ENCODE data around the gene ASAP3. TPM values are rescaled to one million over a fixed set of nuclear protein-coding genes. Genes with fewer than 3 reads are reported as not detected.

ASAP3 gene
- total and polyA plus RNA-seq, 2 experiments from 2014 or later, result 28.8 to 45.1 TPM

- Histone ChIP-seq H3K79me2 (peaks cover 22% of the 10 kb centered on the region), H3K4me1 (ENCODE audit: insufficient read depth) (peaks cover 44% of the 10 kb centered on the region), H2AFZ (no peak overlapping the region), H3K4me2 (no peak overlapping the region), H4K20me1 (ENCODE audit: insufficient read depth, poor library complexity, severe bottlenecking) (no peaks in the 10 kb centered on the region), H3K36me3 (replicated peaks; ENCODE audit: insufficient read depth, low read depth) (no peaks in the 10 kb centered on the region), H3K27me3 (no peaks in the 10 kb centered on the region), H3K9me2 (replicated peaks; ENCODE audit: insufficient read depth) (no peaks in the 10 kb centered on the region), H3K4me3 (no peak overlapping the region), H3K27ac (no peak overlapping the region), H3K9me3 (ENCODE audit: low read depth) (no peaks in the 10 kb centered on the region)
- WGBS (ENCODE audit: low lambda C conversion rate, missing lambda C conversion rate), result 61% methylated on average over 6 of the region's 6 CpGs
- no peak for TF ChIP-seq EZH2phosphoT487 (IDR thresholded peaks at IDR 0.05; ENCODE audit: low read depth, severe bottlenecking, unreplicated experiment)
- TF ChIP-seq EZH2 (IDR thresholded peaks at IDR 0.05; ENCODE audit: borderline replicate concordance), result no peak
- no peak for TF ChIP-seq CTCF (IDR thresholded peaks at IDR 0.05; ENCODE audit: poor library complexity)
- no peak for DNase-seq (ENCODE audit: low spot score)
Observed at GRCh38 chr1:23419180-23419579, 64.8 kb downstream of the ASAP3 start.

GRCh38 chr1:23417570-23417969, 66.4 kb downstream of the ASAP3 start:
- Histone ChIP-seq H3K79me2 (peaks cover 22% of the 10 kb centered on the region), H3K9me3 (ENCODE audit: low read depth) (no peaks in the 10 kb centered on the region), H3K4me1 (ENCODE audit: insufficient read depth) (peaks cover 28% of the 10 kb centered on the region), H3K27ac (no peak overlapping the region), H3K4me2 (peak overlapping the region; percentile 15), H4K20me1 (ENCODE audit: insufficient read depth, poor library complexity, severe bottlenecking) (no peaks in the 10 kb centered on the region), H3K36me3 (replicated peaks; ENCODE audit: insufficient read depth, low read depth) (no peaks in the 10 kb centered on the region), H2AFZ (no peak overlapping the region), H3K9me2 (replicated peaks; ENCODE audit: insufficient read depth) (no peaks in the 10 kb centered on the region), H3K4me3 (no peak overlapping the region), H3K27me3 (no peaks in the 10 kb centered on the region)
- 25% methylated on average over 3 of the region's 3 CpGs for WGBS (ENCODE audit: low lambda C conversion rate, missing lambda C conversion rate)
- peak; percentile 62 for DNase-seq (ENCODE audit: low spot score)
- no peak for TF ChIP-seq EZH2phosphoT487 (IDR thresholded peaks at IDR 0.05; ENCODE audit: low read depth, severe bottlenecking, unreplicated experiment)

- Histone ChIP-seq H3K4me2 (no peak overlapping the region), H3K4me1 (ENCODE audit: insufficient read depth) (peaks cover 24% of the 10 kb centered on the region), H3K9me3 (ENCODE audit: low read depth) (no peaks in the 10 kb centered on the region), H3K27ac (no peak overlapping the region), H3K79me2 (peaks cover 22% of the 10 kb centered on the region), H3K27me3 (no peaks in the 10 kb centered on the region), H2AFZ (no peak overlapping the region), H3K36me3 (replicated peaks; ENCODE audit: insufficient read depth, low read depth) (no peaks in the 10 kb centered on the region), H3K9me2 (replicated peaks; ENCODE audit: insufficient read depth) (no peaks in the 10 kb centered on the region), H3K4me3 (no peak overlapping the region), H4K20me1 (ENCODE audit: insufficient read depth, poor library complexity, severe bottlenecking) (no peaks in the 10 kb centered on the region)
- DNase-seq (ENCODE audit: low spot score), result no peak
- 86% methylated on average over 4 of the region's 4 CpGs for WGBS (ENCODE audit: low lambda C conversion rate, missing lambda C conversion rate)
- TF ChIP-seq CTCF (IDR thresholded peaks at IDR 0.05; ENCODE audit: poor library complexity) (no peak), EZH2 (IDR thresholded peaks at IDR 0.05; ENCODE audit: borderline replicate concordance) (no peak), EZH2phosphoT487 (IDR thresholded peaks at IDR 0.05; ENCODE audit: low read depth, severe bottlenecking, unreplicated experiment) (no peak)
Observed at GRCh38 chr1:23416964-23417363, 67.0 kb downstream of the ASAP3 start.

- peaks cover 16% of the 10 kb centered on the region for H3K4me1 ChIP-seq (ENCODE audit: insufficient read depth)
- no peaks in the 10 kb centered on the region for H3K27me3 ChIP-seq
- no peaks in the 10 kb centered on the region for H4K20me1 ChIP-seq (ENCODE audit: insufficient read depth, poor library complexity, severe bottlenecking)
- H3K4me3 ChIP-seq, result no peak overlapping the region
- H2AFZ ChIP-seq, result no peak overlapping the region
- no peaks in the 10 kb centered on the region for H3K36me3 ChIP-seq (replicated peaks; ENCODE audit: insufficient read depth, low read depth)
- no peaks in the 10 kb centered on the region for H3K79me2 ChIP-seq
- no peak overlapping the region for H3K4me2 ChIP-seq
- no peak for DNase-seq (ENCODE audit: low spot score)
- no peaks in the 10 kb centered on the region for H3K9me2 ChIP-seq (replicated peaks; ENCODE audit: insufficient read depth)
- TF ChIP-seq EZH2phosphoT487 (IDR thresholded peaks at IDR 0.05; ENCODE audit: low read depth, severe bottlenecking, unreplicated experiment), result no peak
- TF ChIP-seq CTCF (IDR thresholded peaks at IDR 0.05; ENCODE audit: poor library complexity), result no peak
- TF ChIP-seq EZH2 (IDR thresholded peaks at IDR 0.05; ENCODE audit: borderline replicate concordance), result no peak
- no peaks in the 10 kb centered on the region for H3K9me3 ChIP-seq (ENCODE audit: low read depth)
- 84% methylated on average over 7 of the region's 7 CpGs for WGBS (ENCODE audit: low lambda C conversion rate, missing lambda C conversion rate)
- H3K27ac ChIP-seq, result no peak overlapping the region
Observed at GRCh38 chr1:23408797-23409290, 75.1 kb downstream of the ASAP3 start.

All from hepatocyte (in vitro differentiated cells).